Lung (tissue), 12 donors: ENCODE results near the gene DACT2. TPM values are rescaled to one million over a fixed set of nuclear protein-coding genes. Genes with fewer than 3 reads are reported as not detected.
A peak's percentile ranks its signal among the peaks of the same experiment; 100 is the strongest.

Experiments
- ATAC-seq: fragments of 200-7000 bp; cut with Tn5 transposase; one replicate; pipeline ENCODE4 v1.9.1; 2020; ENCODE audit warnings: moderate number of reproducible peaks; ENCODE audit not compliant: insufficient read depth, low FRiP score
- DNase-seq, 3 donors: peaks; one replicate each; pipeline ENCODE4 v3.0.0-alpha.2; 2013 to 2017
- H3K27ac ChIP-seq, 2 donors: one replicate each; pipeline ENCODE4 v1.5.1; 2013; ENCODE audit warnings: mild to moderate bottlenecking in 2 of 2, moderate library complexity in 2 of 2, control low read depth in 1 of 2, inconsistent platforms in 1 of 2, low read depth in 1 of 2, low read length in 1 of 2
- H3K27me3 ChIP-seq, 3 donors: one replicate each; pipeline ENCODE4 v1.5.1; 2013; ENCODE audit warnings: low read length in 2 of 3; ENCODE audit not compliant: control insufficient read depth in 3 of 3, insufficient read depth in 3 of 3
- H3K36me3 ChIP-seq, 4 donors: one replicate each; pipeline ENCODE4 v1.5.1; 2013; ENCODE audit warnings: low read length in 4 of 4, mild to moderate bottlenecking in 1 of 4, moderate library complexity in 1 of 4; ENCODE audit not compliant: control insufficient read depth in 4 of 4, insufficient read depth in 4 of 4
- H3K4me1 ChIP-seq, 5 donors: one replicate each; pipeline ENCODE4 v1.5.1; 2013; ENCODE audit warnings: low read length in 5 of 5, mild to moderate bottlenecking in 2 of 5, moderate library complexity in 1 of 5; ENCODE audit not compliant: control insufficient read depth in 5 of 5, insufficient read depth in 5 of 5
- H3K4me3 ChIP-seq: one replicate; pipeline ENCODE4 v1.5.1; 2013; ENCODE audit warnings: mild to moderate bottlenecking, control low read depth, moderate library complexity
- H3K9ac ChIP-seq, 2 donors: one replicate each; pipeline ENCODE4 v1.5.1; 2013; ENCODE audit warnings: low read length in 2 of 2, control low read depth in 1 of 2; ENCODE audit not compliant: insufficient read depth in 1 of 2
- H3K9me3 ChIP-seq, 4 donors: one replicate each; pipeline ENCODE4 v1.5.1; 2013; ENCODE audit warnings: low read length in 3 of 4, mild to moderate bottlenecking in 1 of 4, moderate library complexity in 1 of 4; ENCODE audit not compliant: control insufficient read depth in 4 of 4, insufficient read depth in 3 of 4
- CTCF ChIP-seq: IDR thresholded peaks from 2 replicates; pipeline ENCODE4 v1.5.1; 2012; ENCODE audit warnings: mild to moderate bottlenecking; ENCODE audit errors: control extremely low read depth, extremely low read depth
- WGBS, 2 donors: extraction: QIAGEN DNeasy Blood & Tissue Kit; methylation state at CpG; one replicate each; pipeline ENCODE4 v1.1.7; 2013; 5-methylcytosine and 5-hydroxymethylcytosine counted together
- polyA plus RNA-seq, 2 donors: library from polyadenylated mRNA; stranded (reverse); fragments of 200-250 nt; gene quantifications; one replicate each; pipeline ENCODE4 v1.2.1, GENCODE V29; 2013
- total RNA-seq, 2 donors: library from RNA; depleted of rRNA in 1 of 2; stranded (reverse); fragments of >200 nt in 1 of 2; gene quantifications; one replicate each; pipeline ENCODE4 v1.2.1, GENCODE V29; 2014 to 2021
- donor health status: control.
- donor health status: control.
- donor health status: Bipolar disorder and iron deficiency.
- donor health status: healthy.
- donor health status: DM: yes; HTN: yes; CAD: no.

Gene DACT2
- total and polyA plus RNA-seq, 4 donors = 0.30 to 2.6 (median 1.7) TPM

GRCh38 chr6:168330403-168330802, 10.8 kb upstream of the DACT2 start:
- Histone ChIP-seq H3K9me3 (no peaks in the 10 kb centered on the region), H3K4me3 (no peak overlapping the region), H3K4me1 (peaks cover 0 to 1% (median 0%) of the 10 kb centered on the region in 5 donors), H3K9ac (no peak overlapping the region), H3K27ac (no peak overlapping the region), H3K36me3 (no peaks in the 10 kb centered on the region), H3K27me3 (peaks cover 0 to 2% (median 0%) of the 10 kb centered on the region in 3 donors)
- no peak for DNase-seq
- ATAC-seq = no peak
- TF ChIP-seq CTCF = no peak
- 93 to 95% methylated on average over 10 of the region's 10 CpGs for WGBS, 2 donors

- no peak for ATAC-seq
- Histone ChIP-seq H3K27ac (no peak overlapping the region), H3K36me3 (no peaks in the 10 kb centered on the region), H3K4me1 (no peaks in the 10 kb centered on the region), H3K9me3 (no peaks in the 10 kb centered on the region), H3K27me3 (peaks cover 0 to 2% (median 0%) of the 10 kb centered on the region in 3 donors), H3K4me3 (no peak overlapping the region), H3K9ac (no peak overlapping the region)
- TF ChIP-seq CTCF = no peak
- no peak for DNase-seq
- WGBS, 2 donors = 84 to 85% methylated on average over 4 of the region's 4 CpGs
Observed at GRCh38 chr6:168328086-168328485, 8.5 kb upstream of the DACT2 start.

GRCh38 chr6:168326294-168327261, 7.0 kb upstream of the DACT2 start:
- WGBS, 2 donors = 44 to 51% methylated on average over 12 of the region's 12 CpGs
- Histone ChIP-seq H3K36me3 (no peaks in the 10 kb centered on the region), H3K27ac (peak overlapping the region in 1 of 2 donors; percentile 38), H3K9ac (no peak overlapping the region), H3K4me3 (no peak overlapping the region), H3K9me3 (no peaks in the 10 kb centered on the region), H3K27me3 (peaks cover 0 to 2% (median 0%) of the 10 kb centered on the region in 3 donors), H3K4me1 (no peaks in the 10 kb centered on the region)
- ATAC-seq (peak; percentile 41), DNase-seq (peak in 1 of 3 donors; percentile 55)
- TF ChIP-seq CTCF = no peak
